ENCODE data around the gene CLDN25.
A peak's percentile ranks its signal among the peaks of the same experiment; 100 is the strongest.

CLDN25 gene

DNA sequence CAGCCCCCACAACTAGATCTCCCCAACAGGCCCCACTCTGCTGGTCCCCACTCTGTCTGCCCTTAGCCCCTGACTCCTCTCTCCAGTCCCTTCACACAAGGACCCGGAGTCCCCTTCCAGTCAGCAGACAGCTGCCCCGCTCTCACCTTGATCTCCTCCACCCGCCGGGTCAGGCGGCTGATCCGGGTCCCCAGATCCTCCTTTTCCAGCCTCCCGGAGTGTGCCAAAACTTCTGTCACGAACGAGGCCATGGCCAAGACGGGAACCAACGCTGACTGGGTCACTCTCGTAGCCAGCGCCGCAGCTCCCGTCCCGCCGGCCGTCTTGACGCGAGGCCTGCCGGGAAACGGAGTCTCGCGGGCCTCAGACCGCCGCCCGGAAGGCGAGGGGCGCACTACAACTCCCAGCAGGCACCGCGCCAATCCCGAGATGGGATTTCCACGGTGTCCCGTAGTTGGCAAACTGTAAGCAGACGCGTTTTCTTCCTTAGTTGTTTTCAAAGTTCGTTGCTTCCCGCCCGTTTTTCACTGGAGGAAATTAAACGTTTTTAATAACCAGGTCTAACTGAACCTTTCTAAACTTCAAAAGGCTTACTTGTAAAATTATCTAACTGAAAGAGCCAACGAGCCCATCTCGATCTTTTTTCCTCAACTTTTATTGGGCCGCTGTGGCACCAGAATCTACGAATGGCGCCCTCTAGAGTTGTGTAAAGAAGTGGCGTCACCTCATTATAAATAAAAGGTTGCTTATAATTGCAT lies 6.0 kb upstream of the CLDN25 start, which contains the start of gene ZW10 (continued):
- TF ChIP-seq, protein P1, sequence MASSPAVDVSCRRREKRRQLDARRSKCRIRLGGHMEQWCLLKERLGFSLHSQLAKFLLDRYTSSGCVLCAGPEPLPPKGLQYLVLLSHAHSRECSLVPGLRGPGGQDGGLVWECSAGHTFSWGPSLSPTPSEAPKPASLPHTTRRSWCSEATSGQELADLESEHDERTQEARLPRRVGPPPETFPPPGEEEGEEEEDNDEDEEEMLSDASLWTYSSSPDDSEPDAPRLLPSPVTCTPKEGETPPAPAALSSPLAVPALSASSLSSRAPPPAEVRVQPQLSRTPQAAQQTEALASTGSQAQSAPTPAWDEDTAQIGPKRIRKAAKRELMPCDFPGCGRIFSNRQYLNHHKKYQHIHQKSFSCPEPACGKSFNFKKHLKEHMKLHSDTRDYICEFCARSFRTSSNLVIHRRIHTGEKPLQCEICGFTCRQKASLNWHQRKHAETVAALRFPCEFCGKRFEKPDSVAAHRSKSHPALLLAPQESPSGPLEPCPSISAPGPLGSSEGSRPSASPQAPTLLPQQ (tag by site-specific recombination; IDR thresholded peaks at IDR 0.05): peak; percentile 82
- TF ChIP-seq ZNF610 (tag by site-specific recombination; IDR thresholded peaks at IDR 0.05; ENCODE audit: borderline replicate concordance) (no peak), ZNF2 (tag by site-specific recombination; IDR thresholded peaks at IDR 0.05) (no peak; the same call in 1 of the 2 replicates), ZNF155 (tag by site-specific recombination; IDR thresholded peaks at IDR 0.05) (no peak), ZBTB1 (tag by site-specific recombination; IDR thresholded peaks at IDR 0.05) (no peak), ZNF184 (tag by site-specific recombination; IDR thresholded peaks at IDR 0.05) (peak; percentile 46; the same call in 1 of the 2 replicates), ZNF544 (tag by site-specific recombination; IDR thresholded peaks at IDR 0.05) (no peak), ZNF324 (tag by site-specific recombination; IDR thresholded peaks at IDR 0.05) (no peak), ZNF114 (tag by site-specific recombination; IDR thresholded peaks at IDR 0.05) (no peak), ZNF121 (tag by site-specific recombination; IDR thresholded peaks at IDR 0.05) (no peak), ZNF596 (tag by site-specific recombination; IDR thresholded peaks at IDR 0.05) (no peak), ZFHX2 (tag by site-specific recombination; conservative IDR thresholded peaks at IDR 0.05) (no peak), ZIC2 (tag by site-specific recombination; IDR thresholded peaks at IDR 0.05) (no peak), ZNF202 (tag by site-specific recombination; IDR thresholded peaks at IDR 0.05; ENCODE audit: borderline replicate concordance) (no peak), ZBTB21 (tag by site-specific recombination; IDR thresholded peaks at IDR 0.05) (no peak), ZNF404 (tag by site-specific recombination; IDR thresholded peaks at IDR 0.05) (no peak), ZNF146 (tag by site-specific recombination; IDR thresholded peaks at IDR 0.05) (no peak), GLI2 (tag by site-specific recombination; IDR thresholded peaks at IDR 0.05; ENCODE audit: borderline replicate concordance, low read depth) (no peak), MZF1 (tag by site-specific recombination; IDR thresholded peaks at IDR 0.05; ENCODE audit: borderline replicate concordance) (no peak; the same call in 1 of the 2 replicates), SETDB1 (IDR thresholded peaks at IDR 0.05; ENCODE audit: insufficient read length, low read length) (no peak), KLF8 (tag by site-specific recombination; IDR thresholded peaks at IDR 0.05) (no peak), ZNF660 (tag by site-specific recombination; IDR thresholded peaks at IDR 0.05) (peak; percentile 79), ZFP37 (tag by site-specific recombination; IDR thresholded peaks at IDR 0.05) (no peak)
- TF ChIP-seq, protein P2, sequence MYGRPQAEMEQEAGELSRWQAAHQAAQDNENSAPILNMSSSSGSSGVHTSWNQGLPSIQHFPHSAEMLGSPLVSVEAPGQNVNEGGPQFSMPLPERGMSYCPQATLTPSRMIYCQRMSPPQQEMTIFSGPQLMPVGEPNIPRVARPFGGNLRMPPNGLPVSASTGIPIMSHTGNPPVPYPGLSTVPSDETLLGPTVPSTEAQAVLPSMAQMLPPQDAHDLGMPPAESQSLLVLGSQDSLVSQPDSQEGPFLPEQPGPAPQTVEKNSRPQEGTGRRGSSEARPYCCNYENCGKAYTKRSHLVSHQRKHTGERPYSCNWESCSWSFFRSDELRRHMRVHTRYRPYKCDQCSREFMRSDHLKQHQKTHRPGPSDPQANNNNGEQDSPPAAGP (tag by site-specific recombination; IDR thresholded peaks at IDR 0.05): no peak
- TF ChIP-seq, protein P3, sequence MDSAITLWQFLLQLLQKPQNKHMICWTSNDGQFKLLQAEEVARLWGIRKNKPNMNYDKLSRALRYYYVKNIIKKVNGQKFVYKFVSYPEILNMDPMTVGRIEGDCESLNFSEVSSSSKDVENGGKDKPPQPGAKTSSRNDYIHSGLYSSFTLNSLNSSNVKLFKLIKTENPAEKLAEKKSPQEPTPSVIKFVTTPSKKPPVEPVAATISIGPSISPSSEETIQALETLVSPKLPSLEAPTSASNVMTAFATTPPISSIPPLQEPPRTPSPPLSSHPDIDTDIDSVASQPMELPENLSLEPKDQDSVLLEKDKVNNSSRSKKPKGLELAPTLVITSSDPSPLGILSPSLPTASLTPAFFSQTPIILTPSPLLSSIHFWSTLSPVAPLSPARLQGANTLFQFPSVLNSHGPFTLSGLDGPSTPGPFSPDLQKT (IDR thresholded peaks at IDR 0.05; ENCODE audit: borderline replicate concordance, low read depth, low read length): no peak
- TF ChIP-seq, protein P4, sequence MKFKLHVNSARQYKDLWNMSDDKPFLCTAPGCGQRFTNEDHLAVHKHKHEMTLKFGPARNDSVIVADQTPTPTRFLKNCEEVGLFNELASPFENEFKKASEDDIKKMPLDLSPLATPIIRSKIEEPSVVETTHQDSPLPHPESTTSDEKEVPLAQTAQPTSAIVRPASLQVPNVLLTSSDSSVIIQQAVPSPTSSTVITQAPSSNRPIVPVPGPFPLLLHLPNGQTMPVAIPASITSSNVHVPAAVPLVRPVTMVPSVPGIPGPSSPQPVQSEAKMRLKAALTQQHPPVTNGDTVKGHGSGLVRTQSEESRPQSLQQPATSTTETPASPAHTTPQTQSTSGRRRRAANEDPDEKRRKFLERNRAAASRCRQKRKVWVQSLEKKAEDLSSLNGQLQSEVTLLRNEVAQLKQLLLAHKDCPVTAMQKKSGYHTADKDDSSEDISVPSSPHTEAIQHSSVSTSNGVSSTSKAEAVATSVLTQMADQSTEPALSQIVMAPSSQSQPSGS (tag by site-specific recombination; IDR thresholded peaks at IDR 0.05; ENCODE audit: low read depth): peak; percentile 71; the same call in 1 of the 2 replicates
- TF ChIP-seq, protein P5, sequence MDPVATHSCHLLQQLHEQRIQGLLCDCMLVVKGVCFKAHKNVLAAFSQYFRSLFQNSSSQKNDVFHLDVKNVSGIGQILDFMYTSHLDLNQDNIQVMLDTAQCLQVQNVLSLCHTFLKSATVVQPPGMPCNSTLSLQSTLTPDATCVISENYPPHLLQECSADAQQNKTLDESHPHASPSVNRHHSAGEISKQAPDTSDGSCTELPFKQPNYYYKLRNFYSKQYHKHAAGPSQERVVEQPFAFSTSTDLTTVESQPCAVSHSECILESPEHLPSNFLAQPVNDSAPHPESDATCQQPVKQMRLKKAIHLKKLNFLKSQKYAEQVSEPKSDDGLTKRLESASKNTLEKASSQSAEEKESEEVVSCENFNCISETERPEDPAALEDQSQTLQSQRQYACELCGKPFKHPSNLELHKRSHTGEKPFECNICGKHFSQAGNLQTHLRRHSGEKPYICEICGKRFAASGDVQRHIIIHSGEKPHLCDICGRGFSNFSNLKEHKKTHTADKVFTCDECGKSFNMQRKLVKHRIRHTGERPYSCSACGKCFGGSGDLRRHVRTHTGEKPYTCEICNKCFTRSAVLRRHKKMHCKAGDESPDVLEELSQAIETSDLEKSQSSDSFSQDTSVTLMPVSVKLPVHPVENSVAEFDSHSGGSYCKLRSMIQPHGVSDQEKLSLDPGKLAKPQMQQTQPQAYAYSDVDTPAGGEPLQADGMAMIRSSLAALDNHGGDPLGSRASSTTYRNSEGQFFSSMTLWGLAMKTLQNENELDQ (tag by site-specific recombination; IDR thresholded peaks at IDR 0.05; ENCODE audit: low read depth): no peak
- TF ChIP-seq, protein P6, sequence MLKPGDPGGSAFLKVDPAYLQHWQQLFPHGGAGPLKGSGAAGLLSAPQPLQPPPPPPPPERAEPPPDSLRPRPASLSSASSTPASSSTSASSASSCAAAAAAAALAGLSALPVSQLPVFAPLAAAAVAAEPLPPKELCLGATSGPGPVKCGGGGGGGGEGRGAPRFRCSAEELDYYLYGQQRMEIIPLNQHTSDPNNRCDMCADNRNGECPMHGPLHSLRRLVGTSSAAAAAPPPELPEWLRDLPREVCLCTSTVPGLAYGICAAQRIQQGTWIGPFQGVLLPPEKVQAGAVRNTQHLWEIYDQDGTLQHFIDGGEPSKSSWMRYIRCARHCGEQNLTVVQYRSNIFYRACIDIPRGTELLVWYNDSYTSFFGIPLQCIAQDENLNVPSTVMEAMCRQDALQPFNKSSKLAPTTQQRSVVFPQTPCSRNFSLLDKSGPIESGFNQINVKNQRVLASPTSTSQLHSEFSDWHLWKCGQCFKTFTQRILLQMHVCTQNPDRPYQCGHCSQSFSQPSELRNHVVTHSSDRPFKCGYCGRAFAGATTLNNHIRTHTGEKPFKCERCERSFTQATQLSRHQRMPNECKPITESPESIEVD (tag by site-specific recombination; IDR thresholded peaks at IDR 0.05): no peak
- TF ChIP-seq, protein P7, sequence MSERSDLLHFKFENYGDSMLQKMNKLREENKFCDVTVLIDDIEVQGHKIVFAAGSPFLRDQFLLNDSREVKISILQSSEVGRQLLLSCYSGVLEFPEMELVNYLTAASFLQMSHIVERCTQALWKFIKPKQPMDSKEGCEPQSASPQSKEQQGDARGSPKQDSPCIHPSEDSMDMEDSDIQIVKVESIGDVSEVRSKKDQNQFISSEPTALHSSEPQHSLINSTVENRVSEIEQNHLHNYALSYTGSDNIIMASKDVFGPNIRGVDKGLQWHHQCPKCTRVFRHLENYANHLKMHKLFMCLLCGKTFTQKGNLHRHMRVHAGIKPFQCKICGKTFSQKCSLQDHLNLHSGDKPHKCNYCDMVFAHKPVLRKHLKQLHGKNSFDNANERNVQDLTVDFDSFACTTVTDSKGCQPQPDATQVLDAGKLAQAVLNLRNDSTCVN (tag by site-specific recombination; optimal IDR thresholded peaks at IDR 0.05): peak; percentile 50

All from HEK293 (cell line).